ENCODE results near the gene LRRC40. TPM values are rescaled to one million over a fixed set of nuclear protein-coding genes. Genes with fewer than 3 reads are reported as not detected.
"Not testable (repeated sequence)": the region's sequence is repeated elsewhere in the genome, so short reads cannot be mapped to it uniquely, and the experiment has no call there.

LRRC40 gene
- total and polyA plus RNA-seq, 5 experiments from 2014 or later, result 4.6 to 12.9 (median 7.4) TPM

GRCh38 chr1:70221238-70222121 lies 16.1 kb upstream of the LRRC40 start, which contains the start of gene SRSF11:
Gene SRSF11 (plus strand): TSS chr1:70221380. CDS start chr1:70221637, 257 bp downstream.
- peak within 1 kb of the TSS; percentile 89 to 98 (median 98) for H3K27ac Mint-ChIP-seq
- H3K4me1 Mint-ChIP-seq, result peaks cover 11 to 57% (median 39%) of the 10 kb centered on the region in 4 donors
- ATAC-seq, result peak; percentile 92 to 94
- peak; percentile 93 to 98 (median 96) for DNase-seq
- H3K9me3 Mint-ChIP-seq, result no peaks in the 10 kb centered on the region
- H3K36me3 Mint-ChIP-seq, result peaks cover 0 to 45% (median 11%) of the 10 kb centered on the region in 3 donors
- peak within 1 kb of the TSS; percentile 78 to 95 (median 92) for H3K4me3 Mint-ChIP-seq
- POLR2A ChIA-PET, result interaction anchor here (0.6 to 3.8 kb wide), 11 partner anchors 11 to 859 kb away, joined by 3 to 49 read pairs (median 7); partner anchors contain the start of genes ANKRD13C, CTH, LRRC40 and ZRANB2
- H3K27me3 Mint-ChIP-seq, result no peaks in the 10 kb centered on the region

GRCh38 chr1:70220517-70221237 lies 15.3 kb upstream of the LRRC40 start:
- peak overlapping the region; percentile 89 to 98 (median 98) for H3K27ac Mint-ChIP-seq
- POLR2A ChIA-PET, result interaction anchor here (0.6 to 3.8 kb wide), 11 partner anchors 12 to 860 kb away, joined by 3 to 49 read pairs (median 7); partner anchors contain the start of genes ANKRD13C, CTH, LRRC40 and ZRANB2
- DNase-seq, result no peak
- ATAC-seq, result peak in 1 of 2 donors; percentile 1
- peaks cover 0 to 50% (median 11%) of the 10 kb centered on the region in 3 donors for H3K36me3 Mint-ChIP-seq
- H3K4me1 Mint-ChIP-seq, result peaks cover 11 to 54% (median 39%) of the 10 kb centered on the region in 4 donors
- H3K4me3 Mint-ChIP-seq, result peak overlapping the region; percentile 78 to 95 (median 92)
- no peaks in the 10 kb centered on the region for H3K27me3 Mint-ChIP-seq
- H3K9me3 Mint-ChIP-seq, result no peaks in the 10 kb centered on the region

GRCh38 chr1:70220015-70220414 lies 14.6 kb upstream of the LRRC40 start:
- ATAC-seq (no peak), DNase-seq (no peak)
- Mint-ChIP-seq H3K27ac (peak overlapping the region; percentile 70 to 98 (median 82)), H3K4me3 (peak overlapping the region in 8 of 10 donors; percentile 11 to 92 (median 58)), H3K27me3 (no peaks in the 10 kb centered on the region), H3K9me3 (no peaks in the 10 kb centered on the region), H3K36me3 (peaks cover 0 to 53% (median 11%) of the 10 kb centered on the region in 3 donors), H3K4me1 (peaks cover 14 to 54% (median 40%) of the 10 kb centered on the region in 4 donors)
- POLR2A ChIA-PET, result interaction anchor here (1.9 to 3.8 kb wide), 3 partner anchors 11 to 861 kb away, joined by 7 to 49 read pairs (median 27); partner anchors contain the start of genes LRRC40 and ZRANB2

GRCh38 chr1:70211541-70211940 lies 6.2 kb upstream of the LRRC40 start:
- DNase-seq (no peak), ATAC-seq (no peak)
- H3K4me3 Mint-ChIP-seq, result peak overlapping the region in 1 of 10 donors; percentile 22
- no peaks in the 10 kb centered on the region for H3K27me3 Mint-ChIP-seq
- peaks cover 0 to 47% (median 0%) of the 10 kb centered on the region in 3 donors for H3K36me3 Mint-ChIP-seq
- H3K9me3 Mint-ChIP-seq, result no peaks in the 10 kb centered on the region
- peak overlapping the region in 3 of 10 donors; percentile 0 to 41 (median 40) for H3K27ac Mint-ChIP-seq
- POLR2A ChIA-PET, result no interaction called here
- H3K4me1 Mint-ChIP-seq, result peaks cover 12 to 64% (median 36%) of the 10 kb centered on the region in 4 donors

- Mint-ChIP-seq H3K9me3 (no peaks in the 10 kb centered on the region), H3K27me3 (no peaks in the 10 kb centered on the region), H3K36me3 (peaks cover 0 to 39% (median 0%) of the 10 kb centered on the region in 3 donors), H3K4me3 (no peak overlapping the region), H3K4me1 (peaks cover 13 to 72% (median 38%) of the 10 kb centered on the region in 4 donors), H3K27ac (peak overlapping the region in 1 of 10 donors; percentile 11)
- POLR2A ChIA-PET, result no interaction called here
- ATAC-seq, result no peak
- DNase-seq, result no peak
Measured at GRCh38 chr1:70210820-70211219, 5.4 kb upstream of the LRRC40 start.

- Mint-ChIP-seq H3K4me3 (peak overlapping the region in 4 of 10 donors; percentile 20 to 99 (median 50)), H3K4me1 (peaks cover 19 to 87% (median 56%) of the 10 kb centered on the region in 4 donors), H3K9me3 (no peaks in the 10 kb centered on the region), H3K27ac (peak overlapping the region in 4 of 10 donors; percentile 25 to 81 (median 55)), H3K36me3 (peaks cover 0 to 29% (median 0%) of the 10 kb centered on the region in 3 donors), H3K27me3 (no peaks in the 10 kb centered on the region)
- no peak for ATAC-seq
- DNase-seq, result no peak
- POLR2A ChIA-PET, result interaction anchor here (3.2 kb wide), 1 partner anchor 12 kb away, joined by 27 read pairs; the partner anchor contains the start of gene SRSF11
Measured at GRCh38 chr1:70208292-70208691, 2.9 kb upstream of the LRRC40 start.

GRCh38 chr1:70207492-70207891 lies 2.1 kb upstream of the LRRC40 start:
- Mint-ChIP-seq H3K9me3 (no peaks in the 10 kb centered on the region), H3K27ac (peak overlapping the region in 9 of 10 donors; percentile 41 to 84 (median 68)), H3K4me1 (peaks cover 23 to 93% (median 58%) of the 10 kb centered on the region in 4 donors), H3K27me3 (no peaks in the 10 kb centered on the region), H3K4me3 (peak overlapping the region; percentile 41 to 99 (median 96)), H3K36me3 (peaks cover 0 to 25% (median 0%) of the 10 kb centered on the region in 3 donors)
- DNase-seq, result no peak
- no peak for ATAC-seq
- POLR2A ChIA-PET, result interaction anchor here (0.7 to 3.2 kb wide), 3 partner anchors 13 to 874 kb away, joined by 3 to 27 read pairs (median 4); partner anchors contain the start of genes CTH, SRSF11 and ZRANB2

GRCh38 chr1:70206833-70207232 lies 1.5 kb upstream of the LRRC40 start:
- not testable (repeated sequence) for H3K9me3 Mint-ChIP-seq, DNase-seq, ATAC-seq, H3K27me3 Mint-ChIP-seq
- H3K4me3 Mint-ChIP-seq, result peak overlapping the region; percentile 94 to 99 (median 97)
- H3K36me3 Mint-ChIP-seq, result peaks cover 0 to 25% (median 0%) of the 10 kb centered on the region in 3 donors
- POLR2A ChIA-PET, result interaction anchor here (0.7 to 4.9 kb wide), 5 partner anchors 15 to 874 kb away, joined by 3 to 49 read pairs (median 4); partner anchors contain the start of genes ANKRD13C, CTH, SRSF11 and ZRANB2
- H3K27ac Mint-ChIP-seq, result peak overlapping the region in 8 of 10 donors; percentile 98 to 100 (median 99)
- peaks cover 24 to 99% (median 64%) of the 10 kb centered on the region in 4 donors for H3K4me1 Mint-ChIP-seq

- peak overlapping the region; percentile 94 to 99 (median 97) for H3K4me3 Mint-ChIP-seq
- no peaks in the 10 kb centered on the region for H3K9me3 Mint-ChIP-seq
- H3K36me3 Mint-ChIP-seq, result peaks cover 0 to 24% (median 0%) of the 10 kb centered on the region in 3 donors
- POLR2A ChIA-PET, result interaction anchor here (0.8 to 4.9 kb wide), 4 partner anchors 17 to 876 kb away, joined by 3 to 49 read pairs (median 16); partner anchors contain the start of genes ANKRD13C, CTH, SRSF11 and ZRANB2
- H3K27me3 Mint-ChIP-seq, result no peaks in the 10 kb centered on the region
- H3K27ac Mint-ChIP-seq, result peak overlapping the region; percentile 98 to 100 (median 99)
- peaks cover 28 to 87% (median 65%) of the 10 kb centered on the region in 4 donors for H3K4me1 Mint-ChIP-seq
- no peak for ATAC-seq
- no peak for DNase-seq
Measured at GRCh38 chr1:70205071-70205433, 327 bp downstream of the LRRC40 start.

GRCh38 chr1:70204600-70204999 lies 779 bp downstream of the LRRC40 start:
- peak overlapping the region; percentile 94 to 99 (median 97) for H3K4me3 Mint-ChIP-seq
- ATAC-seq (no peak), DNase-seq (no peak)
- H3K4me1 Mint-ChIP-seq, result peaks cover 27 to 82% (median 62%) of the 10 kb centered on the region in 4 donors
- peak overlapping the region; percentile 98 to 100 (median 99) for H3K27ac Mint-ChIP-seq
- no peaks in the 10 kb centered on the region for H3K9me3 Mint-ChIP-seq
- no peaks in the 10 kb centered on the region for H3K27me3 Mint-ChIP-seq
- H3K36me3 Mint-ChIP-seq, result peaks cover 0 to 19% (median 0%) of the 10 kb centered on the region in 3 donors
- POLR2A ChIA-PET, result interaction anchor here (0.6 to 4.9 kb wide), 5 partner anchors 17 to 877 kb away, joined by 3 to 49 read pairs (median 14); partner anchors contain the start of genes ANKRD13C, CTH, SRSF11 and ZRANB2

GRCh38 chr1:70204139-70204538 lies 1.2 kb downstream of the LRRC40 start:
- Mint-ChIP-seq H3K4me3 (peak overlapping the region; percentile 94 to 99 (median 97)), H3K27me3 (no peaks in the 10 kb centered on the region)
- POLR2A ChIA-PET, result interaction anchor here (0.6 to 4.9 kb wide), 2 partner anchors 17 to 51 kb away, joined by 3 to 49 read pairs; partner anchors contain the start of gene SRSF11

More at GRCh38 chr1:70204139-70204538, 1.2 kb downstream of the LRRC40 start:
- peak overlapping the region in 9 of 10 donors; percentile 98 to 100 (median 99) for H3K27ac Mint-ChIP-seq
- H3K36me3 Mint-ChIP-seq, result peaks cover 0 to 16% (median 0%) of the 10 kb centered on the region in 3 donors
- DNase-seq (no peak), ATAC-seq (no peak)
- H3K9me3 Mint-ChIP-seq, result no peaks in the 10 kb centered on the region
- H3K4me1 Mint-ChIP-seq, result peaks cover 27 to 78% (median 61%) of the 10 kb centered on the region in 4 donors

Measured in naive thymus-derived CD8-positive, alpha-beta T cell (primary cell).